VCaP (cell line): ENCODE measurements around the gene KDM4C.

Experiments used
- H3K27ac ChIP-seq: fragments of 450-650 bp; 2 replicates; pipeline ENCODE4 v1.5.1; 2017
- CTCF ChIP-seq: fragments of 450-650 bp; conservative IDR thresholded peaks from 2 replicates; pipeline ENCODE4 v1.5.1; 2017; ENCODE audit warnings: mild to moderate bottlenecking, moderate library complexity

KDM4C gene

GRCh38 chr9:7037176-7037575, 279.4 kb downstream of the KDM4C start:
- no peak for TF ChIP-seq CTCF
- no peak overlapping the region for H3K27ac ChIP-seq

- TF ChIP-seq CTCF = no peak
- H3K27ac ChIP-seq = no peak overlapping the region
Measured at GRCh38 chr9:7042124-7042523, 284.4 kb downstream of the KDM4C start.

- no peak overlapping the region for H3K27ac ChIP-seq
- TF ChIP-seq CTCF = no peak
Measured at GRCh38 chr9:7045361-7045760, 287.6 kb downstream of the KDM4C start.

- no peak overlapping the region for H3K27ac ChIP-seq
- TF ChIP-seq CTCF = no peak
Measured at GRCh38 chr9:7051711-7052110, 293.9 kb downstream of the KDM4C start.

- TF ChIP-seq CTCF = no peak; the same call in 1 of the 2 replicates
- no peak overlapping the region for H3K27ac ChIP-seq
Measured at GRCh38 chr9:7053903-7054302, 296.1 kb downstream of the KDM4C start.

GRCh38 chr9:7055171-7055903, 297.6 kb downstream of the KDM4C start:
- H3K27ac ChIP-seq = no peak overlapping the region
- TF ChIP-seq CTCF = no peak

GRCh38 chr9:7056254-7056653, 298.5 kb downstream of the KDM4C start:
- H3K27ac ChIP-seq = no peak overlapping the region
- no peak for TF ChIP-seq CTCF
